A549 (cell line): Measurements from ENCODE around the gene LAMTOR4. TPM values are rescaled to one million over a fixed set of nuclear protein-coding genes. Genes with fewer than 3 reads are reported as not detected.
A peak's percentile ranks its signal among the peaks of the same experiment; 100 is the strongest.

Source experiments
- ATAC-seq, 2 experiments: fragments of 200-7000 bp in 1 of 2; fragments of >200 bp in 1 of 2; cut with Nextera tagmentation in 1 of 2; cut with Tn5 transposase in 1 of 2; 3 replicates each; pipeline versions ENCODE4 v1.8.0 to v1.9.1; 2018 to 2020; ENCODE audit warnings: mild to moderate bottlenecking in 1 of 2, moderate library complexity in 1 of 2
- CTCF ChIA-PET: fragments of 300-600 bp; sonication (Branson Sonifier 250); formaldehyde crosslinking; extraction: SDS; loops from one replicate; lab custom pipeline; 2021; ENCODE audit warnings: antibody characterized with exemption, inconsistent platforms; lab: Yijun Ruan, JAX
- POLR2A ChIA-PET: fragments of 350-600 bp; formaldehyde crosslinking; extraction: SDS; loops from one replicate; lab custom pipeline; 2021; ENCODE audit warnings: antibody characterized with exemption, inconsistent platforms; lab: Yijun Ruan, JAX
- DNase-seq, 2 experiments: peaks; one replicate each; pipeline versions ENCODE4 v3.0.0 to v3.0.0-alpha.2; 2011 to 2016; ENCODE audit warnings: low read depth in 1 of 2, low spot score in 1 of 2
- FAIRE-seq: peaks from 2 replicates; lab custom pipeline; 2011; peaks lifted over from hg19 to GRCh38; lab: Jason Lieb, UNC
- H3K27ac ChIP-seq, 2 experiments: fragments of >200 bp; sonication (Bioruptor Twin); formaldehyde crosslinking; 3 replicates each; pipeline ENCODE4 v1.5.1; 2016 to 2017
- H3K4me1 ChIP-seq: fragments of >200 bp; sonication (Bioruptor Twin); formaldehyde crosslinking; 3 replicates; pipeline ENCODE4 v1.6.1; 2016
- H3K4me2 ChIP-seq: fragments of >200 bp; sonication (Bioruptor Twin); formaldehyde crosslinking; 3 replicates; pipeline ENCODE4 v1.6.1; 2016
- H3K4me3 ChIP-seq: fragments of >200 bp; sonication (Bioruptor Twin); formaldehyde crosslinking; 3 replicates; pipeline ENCODE4 v1.5.1; 2016
- H3K9me3 ChIP-seq: fragments of >200 bp; sonication (Bioruptor Twin); formaldehyde crosslinking; 3 replicates; pipeline ENCODE4 v1.6.1; 2016
- CHD2 ChIP-seq: fragments of 150-350 bp; IDR thresholded peaks from 2 replicates; pipeline ENCODE4 v1.6.1; 2014; ENCODE audit warnings: low read length; ENCODE audit not compliant: partially characterized antibody
- EHF ChIP-seq: fragments of 250-450 bp; sonication (Bioruptor Pico); IDR thresholded peaks from 2 replicates; pipeline ENCODE4 v1.5.0; 2020; ENCODE audit warnings: mild to moderate bottlenecking
- EHMT2 ChIP-seq: fragments of 200-600 bp; sonication (generic); IDR thresholded peaks from 2 replicates; pipeline ENCODE4 v1.6.1; 2016; ENCODE audit warnings: antibody characterized with exemption, low read depth, mild to moderate bottlenecking, moderate library complexity
- FOSL2 ChIP-seq, 2 experiments: fragments of 450-650 bp in 1 of 2; fragments of >200 bp in 1 of 2; sonication (Bioruptor Twin) in 1 of 2; formaldehyde crosslinking; IDR thresholded peaks; 2 replicates each; pipeline versions ENCODE4 v1.5.0 to v1.6.1; 2016 to 2020; ENCODE audit warnings: mild to moderate bottlenecking in 1 of 2, moderate library complexity in 1 of 2
- FOXS1 ChIP-seq: fragments of 250-450 bp; sonication (Bioruptor Pico); IDR thresholded peaks from 2 replicates; pipeline ENCODE4 v1.5.0; 2020; ENCODE audit warnings: mild to moderate bottlenecking, moderate library complexity
- GATA3 ChIP-seq: IDR thresholded peaks from 2 replicates; pipeline ENCODE4 v1.6.1; 2012; ENCODE audit warnings: borderline replicate concordance
- HOXB5 ChIP-seq: fragments of 250-450 bp; sonication (Bioruptor Pico); IDR thresholded peaks from 2 replicates; pipeline ENCODE4 v1.5.0; 2020; ENCODE audit warnings: mild to moderate bottlenecking, moderate library complexity
- KDM1A ChIP-seq: fragments of 200-600 bp; sonication (generic); IDR thresholded peaks from 2 replicates; pipeline ENCODE4 v1.6.1; 2016; ENCODE audit warnings: low read depth, mild to moderate bottlenecking
- KDM5A ChIP-seq: fragments of 200-600 bp; sonication (generic); IDR thresholded peaks from 2 replicates; pipeline ENCODE4 v1.6.1; 2016; ENCODE audit warnings: antibody characterized with exemption, mild to moderate bottlenecking
- NFE2L2 ChIP-seq: fragments of 150-350 bp; conservative IDR thresholded peaks from 2 replicates; pipeline ENCODE4 v1.6.1; 2014; ENCODE audit warnings: low read length
- NPAS2 ChIP-seq: fragments of 250-450 bp; sonication (Bioruptor Pico); IDR thresholded peaks from 2 replicates; pipeline ENCODE4 v1.8.0; 2022; ENCODE audit warnings: mild to moderate bottlenecking, moderate library complexity, borderline replicate concordance
- PHF8 ChIP-seq: fragments of 200-600 bp; sonication (generic); IDR thresholded peaks from 2 replicates; pipeline ENCODE4 v1.6.1; 2016; ENCODE audit warnings: low read depth, mild to moderate bottlenecking, antibody characterized with exemption, moderate library complexity, borderline replicate concordance
- POLR2AphosphoS2 ChIP-seq: conservative IDR thresholded peaks from 2 replicates; pipeline ENCODE4 v1.6.1; 2012; ENCODE audit warnings: low read length, improper control_type of control experiment, inconsistent platforms
- RAD21 ChIP-seq, 2 experiments: fragments of >200 bp in 1 of 2; sonication (Bioruptor Twin) in 1 of 2; formaldehyde crosslinking in 1 of 2; IDR thresholded peaks in 1 of 2; conservative IDR thresholded peaks in 1 of 2; 2 replicates in 1 of 2; 3 replicates in 1 of 2; pipeline ENCODE4 v1.6.1; 2012 to 2018; ENCODE audit warnings: inconsistent platforms in 1 of 2
- RARB ChIP-seq: fragments of 250-450 bp; sonication (Bioruptor Pico); IDR thresholded peaks from 2 replicates; pipeline ENCODE4 v1.8.0; 2021; ENCODE audit warnings: mild to moderate bottlenecking, moderate library complexity
- RNF2 ChIP-seq: fragments of 200-600 bp; sonication (generic); IDR thresholded peaks from 2 replicates; pipeline ENCODE4 v1.6.1; 2016; ENCODE audit warnings: low read depth, mild to moderate bottlenecking, antibody characterized with exemption, moderate library complexity, borderline replicate concordance
- SREBF2 ChIP-seq: fragments of 450-650 bp; IDR thresholded peaks from 2 replicates; pipeline ENCODE4 v1.6.1; 2014; ENCODE audit warnings: mild to moderate bottlenecking, moderate library complexity
- ZC3H11A ChIP-seq: fragments of 450-650 bp; IDR thresholded peaks from 2 replicates; pipeline ENCODE4 v1.6.1; 2014; ENCODE audit warnings: antibody characterized with exemption, mild to moderate bottlenecking
- ZSCAN20 ChIP-seq: fragments of 250-450 bp; sonication (Bioruptor Pico); IDR thresholded peaks from 2 replicates; pipeline ENCODE4 v1.8.0; 2022; ENCODE audit warnings: mild to moderate bottlenecking, moderate library complexity
- WGBS: methylation state at CpG from one replicate; pipeline ENCODE4 v1.1.6; 2017; ENCODE audit errors: missing lambda C conversion rate; 5-methylcytosine and 5-hydroxymethylcytosine counted together
- polyA plus RNA-seq, 4 experiments: library from polyadenylated mRNA; depleted of rRNA in 3 of 4; stranded (reverse); fragments of >200 nt; fragmentation: RNase III in 1 of 4; extraction: RNeasy Plus Mini Kit Qiagen cat#74134 plus additional on column Dnase treatment in 1 of 4; gene quantifications; 2 replicates in 3 of 4; 3 replicates in 1 of 4; pipeline ENCODE4 v1.2.3, GENCODE V29; 2011 to 2017
- TF ChIP-seq, protein P1 (sequence below): fragments of >200 bp; sonication (Bioruptor Twin); formaldehyde crosslinking; IDR thresholded peaks from 3 replicates; pipeline ENCODE4 v1.6.1; 2016
- TF ChIP-seq, protein P2 (sequence below): fragments of 250-450 bp; sonication (Bioruptor Pico); IDR thresholded peaks from 2 replicates; pipeline ENCODE4 v1.5.0; 2020; ENCODE audit warnings: low read depth, mild to moderate bottlenecking, moderate library complexity
- TF ChIP-seq, protein P3 (sequence below): fragments of 450-650 bp; IDR thresholded peaks from 2 replicates; pipeline ENCODE4 v1.6.1; 2014; ENCODE audit warnings: antibody characterized with exemption
- TF ChIP-seq, protein P4 (sequence below): IDR thresholded peaks from 2 replicates; pipeline ENCODE4 v1.6.1; 2012; ENCODE audit warnings: low read depth, borderline replicate concordance
- TF ChIP-seq, protein P5 (sequence below): fragments of 150-350 bp; IDR thresholded peaks from 2 replicates; pipeline ENCODE4 v1.6.1; 2014; ENCODE audit warnings: low read depth, mild to moderate bottlenecking, low read length

Gene LAMTOR4
- polyA plus RNA-seq, 2 of the 4 experiments (the other 2 are of a cell fraction) = 123 to 177 TPM

DNA sequence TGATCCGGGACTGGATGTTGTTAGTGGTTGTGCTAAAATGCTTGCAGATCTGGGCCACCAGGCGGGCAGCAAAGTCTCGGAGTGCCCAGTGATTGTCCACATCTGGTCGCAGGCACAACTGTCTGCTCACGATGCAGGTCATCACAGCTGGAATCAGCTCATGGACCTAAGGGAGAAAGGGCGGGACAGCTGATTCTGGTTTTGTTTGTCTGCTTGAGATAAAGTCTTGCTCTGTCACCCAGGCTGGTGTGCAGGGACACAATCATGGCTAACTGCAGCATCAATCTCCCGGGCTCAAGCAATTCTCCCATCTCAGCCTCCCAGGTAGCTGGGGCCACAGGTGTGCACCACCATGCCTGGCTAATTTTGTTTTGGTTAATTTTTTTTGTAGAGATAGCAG lies 37.6 kb upstream of the LAMTOR4 start:
- Histone ChIP-seq H3K9me3 (no peaks in the 10 kb centered on the region), H3K4me3 (no peak overlapping the region), H3K27ac (no peak overlapping the region), H3K4me2 (no peak overlapping the region), H3K4me1 (no peaks in the 10 kb centered on the region)
- POLR2A ChIA-PET = interaction anchor here (3.0 kb wide), 1 partner anchor 10 kb away, joined by 19 read pairs; the partner anchor contains the start of genes AP4M1 and MCM7
- 92% methylated on average over 7 of the region's 7 CpGs for WGBS
- no peak for FAIRE-seq
- TF ChIP-seq ZSCAN20 (CRISPR knock-in tag) = no peak
- TF ChIP-seq, protein P1, sequence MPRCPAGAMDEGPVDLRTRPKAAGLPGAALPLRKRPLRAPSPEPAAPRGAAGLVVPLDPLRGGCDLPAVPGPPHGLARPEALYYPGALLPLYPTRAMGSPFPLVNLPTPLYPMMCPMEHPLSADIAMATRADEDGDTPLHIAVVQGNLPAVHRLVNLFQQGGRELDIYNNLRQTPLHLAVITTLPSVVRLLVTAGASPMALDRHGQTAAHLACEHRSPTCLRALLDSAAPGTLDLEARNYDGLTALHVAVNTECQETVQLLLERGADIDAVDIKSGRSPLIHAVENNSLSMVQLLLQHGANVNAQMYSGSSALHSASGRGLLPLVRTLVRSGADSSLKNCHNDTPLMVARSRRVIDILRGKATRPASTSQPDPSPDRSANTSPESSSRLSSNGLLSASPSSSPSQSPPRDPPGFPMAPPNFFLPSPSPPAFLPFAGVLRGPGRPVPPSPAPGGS = no peak
- no peak for TF ChIP-seq EHF (CRISPR knock-in tag)
- TF ChIP-seq FOXS1 (CRISPR knock-in tag) = no peak
- TF ChIP-seq RAD21 (conservative IDR thresholded peaks at IDR 0.05 in 1 of 2, IDR thresholded peaks at IDR 0.05 in 1 of 2) = no peak
- TF ChIP-seq KDM5A = no peak
- TF ChIP-seq CHD2 = no peak
- TF ChIP-seq, protein P2, sequence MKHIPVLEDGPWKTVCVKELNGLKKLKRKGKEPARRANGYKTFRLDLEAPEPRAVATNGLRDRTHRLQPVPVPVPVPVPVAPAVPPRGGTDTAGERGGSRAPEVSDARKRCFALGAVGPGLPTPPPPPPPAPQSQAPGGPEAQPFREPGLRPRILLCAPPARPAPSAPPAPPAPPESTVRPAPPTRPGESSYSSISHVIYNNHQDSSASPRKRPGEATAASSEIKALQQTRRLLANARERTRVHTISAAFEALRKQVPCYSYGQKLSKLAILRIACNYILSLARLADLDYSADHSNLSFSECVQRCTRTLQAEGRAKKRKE = no peak
- TF ChIP-seq ZC3H11A = no peak
- no peak for DNase-seq
- ATAC-seq = no peak
- CTCF ChIA-PET = interaction anchor here (1.8 to 3.3 kb wide), 2 partner anchors 9 to 21 kb away, joined by 8 to 19 read pairs; partner anchors contain the start of genes AP4M1 and MCM7

DNA sequence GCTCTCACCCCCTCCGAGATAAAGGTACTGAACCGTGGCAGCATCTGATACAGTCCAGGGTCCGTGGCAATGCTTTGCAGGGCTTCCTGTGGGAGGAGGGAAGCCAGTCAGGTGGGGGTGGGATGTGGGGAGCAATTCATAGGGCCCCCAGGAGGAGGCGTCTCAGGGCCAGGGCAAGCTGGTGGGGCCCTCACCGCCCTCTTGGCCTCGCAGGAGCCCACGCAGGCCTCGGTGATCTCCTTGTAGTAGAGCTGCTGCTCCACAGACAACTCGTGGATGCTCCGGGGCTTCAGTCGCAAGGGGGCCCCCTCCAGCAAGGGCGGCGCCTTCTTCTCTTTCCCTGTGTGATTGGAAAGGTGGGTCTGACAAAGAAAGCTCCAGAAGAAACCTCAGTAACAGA lies 36.8 kb upstream of the LAMTOR4 start:
- Histone ChIP-seq H3K4me1 (no peaks in the 10 kb centered on the region), H3K4me2 (no peak overlapping the region), H3K4me3 (no peak overlapping the region), H3K27ac (no peak overlapping the region), H3K9me3 (no peaks in the 10 kb centered on the region)
- no peak for DNase-seq
- FAIRE-seq = no peak
- peak in 1 of 2 experiments; percentile 6; a peak in 2 of 6 replicates for ATAC-seq
- POLR2A ChIA-PET = interaction anchor here (0.7 to 3.0 kb wide), 2 partner anchors 11 to 15 kb away, joined by 3 to 19 read pairs; partner anchors contain the start of genes AP4M1, MBLAC1 and MCM7
- WGBS = 92% methylated on average over 12 of the region's 13 CpGs
- CTCF ChIA-PET = interaction anchor here (1.8 to 3.3 kb wide), 2 partner anchors 10 to 20 kb away, joined by 8 to 19 read pairs; partner anchors contain the start of genes AP4M1 and MCM7
- TF ChIP-seq POLR2AphosphoS2 (no peak), RNF2 (no peak), FOSL2 (IDR thresholded peaks at IDR 0.05) (no peak), FOSL2 (CRISPR knock-in tag; IDR thresholded peaks at IDR 0.05) (no peak), KDM5A (no peak), KDM1A (no peak), EHMT2 (no peak), RARB (CRISPR knock-in tag) (no peak), NFE2L2 (no peak), NPAS2 (CRISPR knock-in tag) (no peak), GATA3 (no peak), PHF8 (no peak), HOXB5 (CRISPR knock-in tag) (no peak), SREBF2 (no peak)
- TF ChIP-seq, protein P3, sequence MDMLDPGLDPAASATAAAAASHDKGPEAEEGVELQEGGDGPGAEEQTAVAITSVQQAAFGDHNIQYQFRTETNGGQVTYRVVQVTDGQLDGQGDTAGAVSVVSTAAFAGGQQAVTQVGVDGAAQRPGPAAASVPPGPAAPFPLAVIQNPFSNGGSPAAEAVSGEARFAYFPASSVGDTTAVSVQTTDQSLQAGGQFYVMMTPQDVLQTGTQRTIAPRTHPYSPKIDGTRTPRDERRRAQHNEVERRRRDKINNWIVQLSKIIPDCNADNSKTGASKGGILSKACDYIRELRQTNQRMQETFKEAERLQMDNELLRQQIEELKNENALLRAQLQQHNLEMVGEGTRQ = no peak
- TF ChIP-seq, protein P4, sequence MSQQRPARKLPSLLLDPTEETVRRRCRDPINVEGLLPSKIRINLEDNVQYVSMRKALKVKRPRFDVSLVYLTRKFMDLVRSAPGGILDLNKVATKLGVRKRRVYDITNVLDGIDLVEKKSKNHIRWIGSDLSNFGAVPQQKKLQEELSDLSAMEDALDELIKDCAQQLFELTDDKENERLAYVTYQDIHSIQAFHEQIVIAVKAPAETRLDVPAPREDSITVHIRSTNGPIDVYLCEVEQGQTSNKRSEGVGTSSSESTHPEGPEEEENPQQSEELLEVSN = no peak
- TF ChIP-seq, protein P5, sequence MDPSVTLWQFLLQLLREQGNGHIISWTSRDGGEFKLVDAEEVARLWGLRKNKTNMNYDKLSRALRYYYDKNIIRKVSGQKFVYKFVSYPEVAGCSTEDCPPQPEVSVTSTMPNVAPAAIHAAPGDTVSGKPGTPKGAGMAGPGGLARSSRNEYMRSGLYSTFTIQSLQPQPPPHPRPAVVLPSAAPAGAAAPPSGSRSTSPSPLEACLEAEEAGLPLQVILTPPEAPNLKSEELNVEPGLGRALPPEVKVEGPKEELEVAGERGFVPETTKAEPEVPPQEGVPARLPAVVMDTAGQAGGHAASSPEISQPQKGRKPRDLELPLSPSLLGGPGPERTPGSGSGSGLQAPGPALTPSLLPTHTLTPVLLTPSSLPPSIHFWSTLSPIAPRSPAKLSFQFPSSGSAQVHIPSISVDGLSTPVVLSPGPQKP = no peak
